Esophagus squamous epithelium (tissue), 5 donors: ENCODE results near the gene PRPF8. TPM values are rescaled to one million over a fixed set of nuclear protein-coding genes. Genes with fewer than 3 reads are reported as not detected.

Source experiments
- DNase-seq: peaks from one replicate; lab custom pipeline; 2025; lab: John Stamatoyannopoulos, UW
- H3K27ac ChIP-seq, 4 donors: fragments of 200-600 bp; sonication (generic); one replicate each; pipeline ENCODE4 v1.5.1; 2016 to 2019; ENCODE audit warnings: mild to moderate bottlenecking in 1 of 4
- H3K27me3 ChIP-seq, 4 donors: fragments of 200-600 bp; sonication (generic); 1 replicate in 3 of 4; 2 replicates in 1 of 4; pipeline versions ENCODE4 v1.5.1 to v1.6.0; 2017 to 2021; ENCODE audit warnings: antibody characterized with exemption in 1 of 4
- H3K36me3 ChIP-seq, 3 donors: fragments of 200-600 bp; sonication (generic); one replicate each; pipeline ENCODE4 v1.5.1; 2016 to 2019
- H3K4me1 ChIP-seq, 3 donors: fragments of 200-600 bp; sonication (generic); one replicate each; pipeline ENCODE4 v1.5.1; 2017 to 2019
- H3K4me3 ChIP-seq, 4 donors: fragments of 200-600 bp; sonication (generic); 1 replicate in 3 of 4; 2 replicates in 1 of 4; pipeline ENCODE4 v1.5.1; 2016 to 2019; ENCODE audit warnings: mild to moderate bottlenecking in 2 of 4, moderate library complexity in 1 of 4
- H3K9me3 ChIP-seq, 3 donors: fragments of 200-600 bp; sonication (generic); one replicate each; pipeline ENCODE4 v1.5.1; 2016 to 2019
- POLR2A ChIP-seq, 4 donors: fragments of 450-650 bp; IDR thresholded peaks; one replicate each; pipeline ENCODE4 v1.6.1; 2017; ENCODE audit warnings: antibody characterized with exemption in 4 of 4, mild to moderate bottlenecking in 4 of 4, moderate library complexity in 3 of 4
- WGBS, 2 donors: methylation state at CpG; one replicate each; pipeline ENCODE4 v1.1.5; 2018; 5-methylcytosine and 5-hydroxymethylcytosine counted together
- intact Hi-C: fragments of 100-400 bp; cut with DNase I; formaldehyde crosslinking; loops from one replicate; pipeline ENCODE4 v1.15.0; 2022
- total RNA-seq, 4 donors: library from RNA; depleted of rRNA; stranded (reverse); fragments of >200 nt; gene quantifications; one replicate each; pipeline ENCODE4 v1.1.0, GENCODE V29; 2016
- TF ChIP-seq, protein P1 (sequence below), 6 experiments: fragments of 450-650 bp in 4 of 6; fragments of 200-600 bp in 2 of 6; sonication (generic) in 2 of 6; IDR thresholded peaks; one replicate each; pipeline ENCODE4 v1.5.1; 2016 to 2019; ENCODE audit warnings: antibody characterized with exemption in 6 of 6, mild to moderate bottlenecking in 4 of 6, moderate library complexity in 4 of 6
- donor health status: DM: yes; HTN: yes; CAD: no.

The PRPF8 gene
- total RNA-seq, 4 donors from 2014 or later: 112 to 157 (median 145) TPM

DNA sequence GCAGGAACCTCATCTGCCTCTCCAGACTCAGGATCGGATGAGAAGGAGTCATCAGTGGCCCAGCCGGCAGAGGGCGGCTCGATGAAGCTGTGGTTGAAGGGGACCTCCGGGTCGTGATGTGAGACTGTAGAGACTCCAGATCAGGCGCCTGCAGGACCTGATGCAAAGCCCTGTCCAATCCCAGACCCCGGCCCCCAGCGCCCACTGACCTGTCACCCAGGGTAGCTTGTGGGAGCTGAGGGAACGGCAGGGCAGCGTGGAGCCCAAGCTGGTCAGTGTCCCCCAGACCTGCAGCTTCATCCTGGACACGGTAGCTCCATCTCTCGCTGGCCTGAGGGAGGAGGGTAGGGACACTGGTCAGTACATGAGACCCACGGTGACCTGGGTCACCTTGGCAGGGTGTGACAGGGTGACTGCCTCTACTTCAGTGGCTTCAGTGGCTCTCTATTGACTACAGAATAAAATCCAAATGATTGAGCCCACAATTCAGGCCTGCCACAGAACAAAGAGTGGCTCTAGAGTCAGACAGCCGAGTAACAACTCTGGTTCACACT lies 47.9 kb downstream of the PRPF8 start:
- Histone ChIP-seq H3K27me3 (no peaks in the 10 kb centered on the region), H3K9me3 (no peaks in the 10 kb centered on the region), H3K4me3 (no peak overlapping the region), H3K36me3 (peaks cover 0 to 17% (median 0%) of the 10 kb centered on the region in 3 donors), H3K27ac (no peak overlapping the region), H3K4me1 (peaks cover 0 to 12% (median 0%) of the 10 kb centered on the region in 3 donors)
- 75 to 80% methylated on average over 9 to 14 of the region's 15 CpGs for WGBS, 2 donors
- TF ChIP-seq, protein P1, sequence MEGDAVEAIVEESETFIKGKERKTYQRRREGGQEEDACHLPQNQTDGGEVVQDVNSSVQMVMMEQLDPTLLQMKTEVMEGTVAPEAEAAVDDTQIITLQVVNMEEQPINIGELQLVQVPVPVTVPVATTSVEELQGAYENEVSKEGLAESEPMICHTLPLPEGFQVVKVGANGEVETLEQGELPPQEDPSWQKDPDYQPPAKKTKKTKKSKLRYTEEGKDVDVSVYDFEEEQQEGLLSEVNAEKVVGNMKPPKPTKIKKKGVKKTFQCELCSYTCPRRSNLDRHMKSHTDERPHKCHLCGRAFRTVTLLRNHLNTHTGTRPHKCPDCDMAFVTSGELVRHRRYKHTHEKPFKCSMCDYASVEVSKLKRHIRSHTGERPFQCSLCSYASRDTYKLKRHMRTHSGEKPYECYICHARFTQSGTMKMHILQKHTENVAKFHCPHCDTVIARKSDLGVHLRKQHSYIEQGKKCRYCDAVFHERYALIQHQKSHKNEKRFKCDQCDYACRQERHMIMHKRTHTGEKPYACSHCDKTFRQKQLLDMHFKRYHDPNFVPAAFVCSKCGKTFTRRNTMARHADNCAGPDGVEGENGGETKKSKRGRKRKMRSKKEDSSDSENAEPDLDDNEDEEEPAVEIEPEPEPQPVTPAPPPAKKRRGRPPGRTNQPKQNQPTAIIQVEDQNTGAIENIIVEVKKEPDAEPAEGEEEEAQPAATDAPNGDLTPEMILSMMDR (IDR thresholded peaks at IDR 0.05): no peak
- TF ChIP-seq POLR2A (IDR thresholded peaks at IDR 0.05): no peak
- no peak for DNase-seq
- intact Hi-C loops: no loop called here

DNA sequence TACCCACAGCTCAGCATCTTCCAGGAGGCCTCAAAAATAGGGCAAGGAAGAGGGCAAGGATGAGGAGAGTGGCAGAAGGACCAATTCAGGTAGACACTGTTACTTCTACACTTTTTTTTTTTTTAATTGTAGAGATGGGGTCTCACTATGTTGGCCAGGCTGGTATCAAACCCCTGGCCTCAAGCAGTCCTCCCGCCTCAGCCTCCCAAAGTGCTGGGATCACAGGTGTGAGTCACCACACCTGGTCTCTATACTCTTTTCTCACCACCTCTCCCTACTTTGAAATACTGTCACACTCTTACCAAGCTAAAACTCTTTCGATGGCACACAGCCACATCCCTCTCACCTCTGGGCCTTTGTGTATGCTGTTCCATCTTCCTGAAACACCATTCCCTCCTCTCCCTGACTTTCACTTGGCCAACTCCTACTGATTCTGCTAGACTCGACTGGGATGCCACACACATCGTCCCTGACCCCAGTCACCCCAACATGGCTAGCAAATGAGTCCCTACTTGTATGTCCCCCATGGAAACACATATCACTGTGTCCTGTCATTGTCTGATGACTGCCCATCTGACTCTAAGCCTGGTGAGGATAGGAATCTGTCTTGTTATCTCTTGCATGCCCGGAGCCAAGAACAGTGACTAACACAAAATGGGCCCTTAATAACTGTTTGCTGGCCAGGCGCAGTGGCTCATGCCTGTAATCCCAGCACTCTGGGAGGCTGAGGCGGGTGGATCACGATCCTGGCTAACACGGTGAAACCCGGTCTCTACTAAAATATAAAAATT lies 48.8 kb downstream of the PRPF8 start:
- Histone ChIP-seq H3K27me3 (no peaks in the 10 kb centered on the region), H3K27ac (no peak overlapping the region), H3K36me3 (peaks cover 0 to 17% (median 0%) of the 10 kb centered on the region in 3 donors), H3K4me1 (peaks cover 0 to 15% (median 0%) of the 10 kb centered on the region in 3 donors), H3K4me3 (no peak overlapping the region), H3K9me3 (no peaks in the 10 kb centered on the region)
- TF ChIP-seq, protein P1 (IDR thresholded peaks at IDR 0.05): no peak
- TF ChIP-seq POLR2A (IDR thresholded peaks at IDR 0.05): no peak
- no peak for DNase-seq
- WGBS, 2 donors: 74 to 81% methylated on average over 4 to 7 of the region's 10 CpGs
- intact Hi-C loops: no loop called here

DNA sequence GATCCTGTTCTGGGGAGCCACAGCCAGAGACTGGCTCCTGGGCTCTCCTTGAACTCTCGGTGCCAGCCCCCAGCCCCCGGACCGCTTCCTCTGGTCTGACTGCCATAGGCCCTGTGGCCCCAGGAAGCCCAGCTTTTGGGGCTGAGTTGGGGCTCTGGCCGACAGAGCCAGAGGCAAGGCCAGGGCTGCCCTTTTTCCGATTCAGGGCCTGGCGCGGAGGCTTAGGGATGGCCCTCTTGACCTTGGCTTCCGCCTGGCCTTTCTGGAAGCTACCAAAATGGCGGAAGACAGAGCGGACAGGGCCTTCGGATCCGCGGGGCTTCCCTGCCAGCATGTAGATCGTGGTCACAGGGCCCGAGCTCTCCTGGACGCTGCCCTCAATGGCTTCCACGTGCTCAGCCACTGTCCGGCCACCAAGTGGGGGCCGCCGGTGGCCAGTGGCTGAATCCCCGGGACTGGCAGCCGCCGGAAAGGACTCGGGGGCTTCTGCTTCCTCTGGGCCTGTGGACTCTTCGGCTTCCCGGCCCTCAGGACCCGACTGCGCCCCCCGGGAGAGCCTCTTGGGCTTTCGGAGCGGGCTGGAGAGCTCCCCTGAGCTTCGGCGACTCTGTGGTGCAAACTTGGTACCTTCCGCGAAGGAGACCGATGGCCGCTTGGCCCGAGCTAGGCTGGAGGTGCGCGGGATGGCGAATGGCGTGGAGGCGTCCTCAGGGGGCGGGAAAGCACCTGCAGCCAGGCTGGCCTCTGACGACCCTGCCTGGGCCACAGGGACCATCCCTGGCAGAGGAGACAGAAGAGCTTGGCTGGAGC lies 49.6 kb downstream of the PRPF8 start:
- intact Hi-C loops: no loop called here
- Histone ChIP-seq H3K36me3 (peaks cover 0 to 17% (median 0%) of the 10 kb centered on the region in 3 donors), H3K9me3 (no peaks in the 10 kb centered on the region), H3K4me1 (peaks cover 0 to 10% (median 0%) of the 10 kb centered on the region in 3 donors), H3K27me3 (peaks cover 0 to under 1% (median 0%) of the 10 kb centered on the region in 4 donors), H3K27ac (no peak overlapping the region), H3K4me3 (no peak overlapping the region)
- no peak for DNase-seq
- WGBS, 2 donors: 92% methylated on average over 17 of the region's 45 CpGs; no CpG with 5 or more reads in 1 of the 2 donors
- TF ChIP-seq, protein P1 (IDR thresholded peaks at IDR 0.05): no peak
- TF ChIP-seq POLR2A (IDR thresholded peaks at IDR 0.05): no peak

DNA sequence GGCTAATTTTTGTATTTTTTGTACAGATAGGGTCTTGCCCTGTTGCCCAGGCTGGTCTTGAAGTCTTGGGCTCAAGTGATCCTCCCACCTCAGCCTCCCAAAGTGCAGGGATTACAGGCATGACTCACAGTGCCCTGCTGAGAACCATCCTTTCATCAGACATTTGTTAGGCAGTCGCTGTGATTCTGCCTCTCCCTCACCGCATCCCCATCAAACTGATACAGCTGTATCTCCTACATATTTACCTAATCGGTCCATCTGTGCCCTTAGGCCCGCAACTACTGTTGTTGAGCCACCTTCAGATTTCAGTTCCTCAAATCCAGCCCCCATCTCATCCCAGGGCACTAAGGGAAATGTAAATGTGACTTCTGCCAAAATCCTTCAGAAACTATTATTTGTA lies 54.0 kb downstream of the PRPF8 start:
- Histone ChIP-seq H3K27me3 (peaks cover 0 to 25% (median 0%) of the 10 kb centered on the region in 4 donors), H3K36me3 (peaks cover 0 to 10% (median 0%) of the 10 kb centered on the region in 3 donors), H3K4me3 (no peak overlapping the region), H3K4me1 (peaks cover 20 to 51% (median 24%) of the 10 kb centered on the region in 3 donors), H3K27ac (no peak overlapping the region), H3K9me3 (no peaks in the 10 kb centered on the region)
- 46 to 76% methylated on average over 4 of the region's 4 CpGs for WGBS, 2 donors
- TF ChIP-seq, protein P1 (IDR thresholded peaks at IDR 0.05): no peak
- no peak for TF ChIP-seq POLR2A (IDR thresholded peaks at IDR 0.05)
- DNase-seq: no peak
- intact Hi-C loops: no loop called here
